Aorta (tissue), 5 donors: ENCODE data around the gene ALDH6A1. TPM values are rescaled to one million over a fixed set of nuclear protein-coding genes. Genes with fewer than 3 reads are reported as not detected.

Experiments
- ATAC-seq: fragments of 200-7000 bp; cut with Tn5 transposase; one replicate; pipeline ENCODE4 v1.9.1; 2022; ENCODE audit warnings: moderate library complexity; ENCODE audit not compliant: low FRiP score
- DNase-seq, 2 donors: peaks; one replicate each; pipeline ENCODE4 v3.0.0-alpha.2; 2020
- H3K27ac ChIP-seq, 2 donors: one replicate each; pipeline ENCODE4 v1.5.1; 2013; ENCODE audit warnings: low read length in 2 of 2, mild to moderate bottlenecking in 2 of 2, moderate library complexity in 2 of 2, control low read depth in 1 of 2, inconsistent platforms in 1 of 2, low read depth in 1 of 2
- H3K27me3 ChIP-seq, 2 donors: one replicate each; pipeline ENCODE4 v1.6.1; 2013; ENCODE audit warnings: control low read depth in 1 of 2, low read length in 1 of 2, mild to moderate bottlenecking in 1 of 2, moderate library complexity in 1 of 2; ENCODE audit not compliant: insufficient read depth in 2 of 2, control insufficient read depth in 1 of 2
- H3K36me3 ChIP-seq, 2 donors: one replicate each; pipeline ENCODE4 v1.6.1; 2013; ENCODE audit warnings: control low read depth in 1 of 2, low read length in 1 of 2, mild to moderate bottlenecking in 1 of 2; ENCODE audit not compliant: insufficient read depth in 2 of 2, control insufficient read depth in 1 of 2
- H3K4me1 ChIP-seq, 2 donors: one replicate each; pipeline ENCODE4 v1.6.1; 2013; ENCODE audit warnings: low read length in 2 of 2, control low read depth in 1 of 2, mild to moderate bottlenecking in 1 of 2, moderate library complexity in 1 of 2; ENCODE audit not compliant: insufficient read depth in 2 of 2, control insufficient read depth in 1 of 2
- H3K4me3 ChIP-seq, 2 donors: one replicate each; pipeline ENCODE4 v1.5.1; 2013; ENCODE audit warnings: low read length in 2 of 2, control low read depth in 1 of 2, mild to moderate bottlenecking in 1 of 2
- H3K9me3 ChIP-seq: one replicate; pipeline ENCODE4 v1.6.1; 2013; ENCODE audit warnings: mild to moderate bottlenecking, low read length; ENCODE audit not compliant: control insufficient read depth
- WGBS, 2 donors: extraction: QIAGEN DNeasy Blood & Tissue Kit; methylation state at CpG; one replicate each; pipeline ENCODE4 v1.1.7; 2013; 5-methylcytosine and 5-hydroxymethylcytosine counted together
- intact Hi-C, 2 donors: fragments of 100-400 bp; cut with DNase I; formaldehyde crosslinking; loops; one replicate each; pipeline versions ENCODE4 v1.14.2 to v1.15.0; 2022
- polyA plus RNA-seq, 2 donors: library from polyadenylated mRNA; stranded (reverse); fragments of 200-250 nt; gene quantifications; one replicate each; pipeline ENCODE4 v1.2.3, GENCODE V29; 2013
- total RNA-seq, 2 donors: library from RNA; stranded (reverse); fragmentation: NEBNext Ultra II Directional; extraction: Animal tissue kit (Norgen Biotek cat#: 25700); gene quantifications; one replicate each; pipeline ENCODE4 v1.2.1, GENCODE V29; 2021
- donor health status: healthy with polysubstance abuse.
- donor health status: Bipolar disorder and iron deficiency.
- donor health status: DM: no; HTN: no; CAD: no.
- donor health status: DM: no; HTN: no; CAD: no.
- donor health status: DM: yes; HTN: yes; CAD: no.

Gene ALDH6A1
- total and polyA plus RNA-seq, 4 donors, result 10.7 to 33.6 (median 21.1) TPM

GRCh38 chr14:74015963-74016362, 68.3 kb downstream of the ALDH6A1 start:
- Histone ChIP-seq H3K9me3 (no peaks in the 10 kb centered on the region), H3K4me1 (no peaks in the 10 kb centered on the region), H3K36me3 (no peaks in the 10 kb centered on the region), H3K27me3 (no peaks in the 10 kb centered on the region), H3K27ac (no peak overlapping the region), H3K4me3 (no peak overlapping the region)
- no peak for DNase-seq
- intact Hi-C loops, result no loop called here
- ATAC-seq, result no peak

GRCh38 chr14:74015176-74015575, 69.1 kb downstream of the ALDH6A1 start:
- no peaks in the 10 kb centered on the region for H3K9me3 ChIP-seq
- WGBS, 2 donors, result 92 to 93% methylated on average over 3 of the region's 3 CpGs
- no peaks in the 10 kb centered on the region for H3K4me1 ChIP-seq
- no peak overlapping the region for H3K27ac ChIP-seq
- no peaks in the 10 kb centered on the region for H3K36me3 ChIP-seq
- ATAC-seq (no peak), DNase-seq (no peak)
- H3K4me3 ChIP-seq, result no peak overlapping the region
- H3K27me3 ChIP-seq, result no peaks in the 10 kb centered on the region
- intact Hi-C loops, result no loop called here

GRCh38 chr14:74014299-74014698, 70.0 kb downstream of the ALDH6A1 start:
- ATAC-seq (no peak), DNase-seq (no peak)
- Histone ChIP-seq H3K36me3 (peaks cover 0 to 2% of the 10 kb centered on the region in 2 donors), H3K9me3 (no peaks in the 10 kb centered on the region), H3K27me3 (no peaks in the 10 kb centered on the region), H3K4me3 (no peak overlapping the region), H3K27ac (no peak overlapping the region), H3K4me1 (no peaks in the 10 kb centered on the region)
- intact Hi-C loops, result no loop called here
- WGBS, 2 donors, result 83 to 86% methylated on average over 1 of the region's 1 CpG

- no peaks in the 10 kb centered on the region for H3K9me3 ChIP-seq
- no peak overlapping the region for H3K27ac ChIP-seq
- no peak overlapping the region for H3K4me3 ChIP-seq
- intact Hi-C loops, result no loop called here
- H3K27me3 ChIP-seq, result no peaks in the 10 kb centered on the region
- DNase-seq (no peak), ATAC-seq (no peak)
- WGBS, 2 donors, result 53 to 66% methylated on average over 2 of the region's 2 CpGs
- peaks cover 0 to 4% of the 10 kb centered on the region in 2 donors for H3K36me3 ChIP-seq
- H3K4me1 ChIP-seq, result no peaks in the 10 kb centered on the region
Measured at GRCh38 chr14:74008843-74009499, 75.3 kb downstream of the ALDH6A1 start.

Other genes starting within 250 kb of the ALDH6A1 start
- 1 to 10 TPM; 5.1 to 8.7 TPM for gene PTGR2, start 232.6 kb downstream of the ALDH6A1 start, total RNA-seq
- gene PTGR2, start 232.6 kb downstream of the ALDH6A1 start, polyA plus RNA-seq, result 1 to 10 TPM; 3.3 to 5.8 TPM
- gene ZNF410, start 197.6 kb downstream of the ALDH6A1 start, total RNA-seq, result 10 to 100 TPM; 42.9 to 45.7 TPM
- gene ZNF410, start 197.6 kb downstream of the ALDH6A1 start, polyA plus RNA-seq, result 10 to 100 TPM; 30.1 to 30.4 TPM
- 1 to 10 TPM; 4.7 to 6.7 TPM for gene FAM161B, start 134.4 kb downstream of the ALDH6A1 start, total RNA-seq
- 1 to 10 TPM; 4.3 to 4.4 TPM for gene FAM161B, start 134.4 kb downstream of the ALDH6A1 start, polyA plus RNA-seq
- gene COQ6, start 134.2 kb downstream of the ALDH6A1 start, total RNA-seq, result 10 to 100 TPM; 17.5 to 21.5 TPM
- 10 to 100 TPM; 14.1 to 25.8 TPM for gene COQ6, start 134.2 kb downstream of the ALDH6A1 start, polyA plus RNA-seq
- 10 to 100 TPM in 1 of 2 donors, 1 to 10 TPM in 1; 9.9 to 12.1 TPM for gene ENTPD5, start 65.2 kb downstream of the ALDH6A1 start, total RNA-seq
- gene ENTPD5, start 65.2 kb downstream of the ALDH6A1 start, polyA plus RNA-seq, result 1 to 10 TPM; 3.9 to 5.3 TPM
- 1 to 10 TPM; 4.6 to 6.3 TPM for gene BBOF1, start 65.1 kb downstream of the ALDH6A1 start, total RNA-seq
- 1 to 10 TPM; 2.0 to 6.3 TPM for gene BBOF1, start 65.1 kb downstream of the ALDH6A1 start, polyA plus RNA-seq
- 10 to 100 TPM in 1 of 2 donors, 1 to 10 TPM in 1; 9.2 to 10.6 TPM for gene LIN52, start 503 bp upstream of the ALDH6A1 start, total RNA-seq
- gene LIN52, start 503 bp upstream of the ALDH6A1 start, polyA plus RNA-seq, result 10 to 100 TPM in 1 of 2 donors, 1 to 10 TPM in 1; 9.0 to 13.9 TPM
- not detected for gene VSX2, start 155.0 kb upstream of the ALDH6A1 start, total RNA-seq
- gene VSX2, start 155.0 kb upstream of the ALDH6A1 start, polyA plus RNA-seq, result not detected
- gene ABCD4, start 218.5 kb upstream of the ALDH6A1 start, total RNA-seq, result 100 to 1,000 TPM in 1 of 2 donors, 10 to 100 TPM in 1; 40.3 to 102 TPM
- gene ABCD4, start 218.5 kb upstream of the ALDH6A1 start, polyA plus RNA-seq, result 10 to 100 TPM; 10.5 to 67.5 TPM